Left kidney (tissue), 2 donors: ENCODE data around the gene MSI2. TPM values are rescaled to one million over a fixed set of nuclear protein-coding genes. Genes with fewer than 3 reads are reported as not detected.

ENCODE experiments used
- DNase-seq: peaks from one replicate; pipeline ENCODE4 v3.0.0-alpha.2; 2013
- polyA plus RNA-seq: library from polyadenylated mRNA; unstranded; fragments of 120-200 nt; gene quantifications from one replicate; pipeline ENCODE4 v1.2.1, GENCODE V29; 2013; ENCODE audit not compliant: insufficient read length

MSI2 gene
- polyA plus RNA-seq, 1 donor: 106 TPM

GRCh38 chr17:57720386-57721035 lies 464.2 kb downstream of the MSI2 start:
- no peak for DNase-seq

DNA sequence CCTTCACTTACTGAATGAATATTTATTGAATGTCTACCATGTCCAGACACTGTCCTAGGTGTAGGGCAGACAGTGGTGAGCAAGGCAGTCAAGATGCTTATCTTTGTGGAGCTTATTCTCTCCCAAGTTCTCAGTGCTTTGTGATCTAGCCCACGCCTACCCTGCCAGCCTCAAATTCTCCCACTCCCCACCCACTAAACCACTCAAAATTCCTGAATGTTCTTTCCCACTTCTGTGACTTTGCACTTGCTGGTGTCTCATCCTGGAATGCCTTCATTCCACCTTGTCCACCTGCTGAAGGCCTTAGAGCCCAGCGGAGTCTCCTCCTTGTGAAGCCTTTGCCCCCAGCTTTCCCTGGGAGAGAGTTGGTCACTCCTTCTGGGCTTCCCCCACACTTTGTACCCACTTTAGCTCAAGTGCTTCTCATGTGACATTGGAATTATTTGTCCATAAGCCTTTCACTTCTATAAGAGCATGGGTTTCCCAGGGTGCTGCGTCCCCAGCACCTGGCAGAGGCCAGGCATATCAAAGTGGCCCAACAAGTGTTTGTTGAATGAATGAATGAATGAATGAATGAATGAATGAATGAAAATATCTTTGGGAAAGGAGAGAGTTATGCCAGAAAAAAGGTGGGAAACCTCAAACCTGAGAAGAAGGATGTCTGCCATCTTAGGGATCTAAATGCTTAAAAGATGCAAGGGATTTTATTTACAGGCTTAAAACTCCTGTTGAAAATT lies 465.8 kb downstream of the MSI2 start:
- no peak for DNase-seq

- DNase-seq: no peak
These were observed 466.4 kb downstream of the MSI2 start for GRCh38 chr17:57722704-57723043.

DNA sequence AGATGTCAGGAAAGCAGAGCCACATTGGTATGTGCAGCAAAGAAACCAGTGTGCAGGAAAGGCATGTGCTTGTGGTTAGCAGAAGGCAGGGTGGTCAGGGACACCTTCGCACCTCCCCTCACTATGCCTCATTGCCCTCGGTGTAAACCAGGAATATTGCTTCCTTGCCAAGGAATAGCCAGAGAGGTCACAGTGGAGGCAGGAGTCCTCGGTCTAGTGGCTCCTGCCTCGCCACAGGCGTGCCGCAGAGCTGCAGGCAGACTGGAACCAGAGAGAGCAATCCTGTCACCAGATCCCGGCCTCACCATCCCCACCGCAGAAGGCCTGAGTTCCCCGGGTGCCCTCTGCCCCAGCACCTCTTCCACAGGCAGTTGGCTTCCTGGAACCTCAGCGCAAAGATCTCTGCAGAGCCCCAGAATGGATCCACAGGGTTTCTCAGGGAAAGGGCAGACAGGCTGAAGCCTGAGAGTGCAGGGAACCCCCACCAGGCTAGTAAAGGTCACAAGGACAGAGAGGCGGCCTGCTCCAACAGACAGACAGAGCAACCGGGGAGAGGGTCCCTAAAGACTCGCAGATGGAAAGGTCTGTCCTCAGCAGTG lies 467.2 kb downstream of the MSI2 start:
- no peak for DNase-seq

- DNase-seq: no peak
These were observed 467.9 kb downstream of the MSI2 start for GRCh38 chr17:57724026-57724728.

- DNase-seq: no peak
These were observed 468.4 kb downstream of the MSI2 start for GRCh38 chr17:57724729-57725125.

GRCh38 chr17:57726213-57726790 lies 470.0 kb downstream of the MSI2 start:
- DNase-seq: no peak

DNA sequence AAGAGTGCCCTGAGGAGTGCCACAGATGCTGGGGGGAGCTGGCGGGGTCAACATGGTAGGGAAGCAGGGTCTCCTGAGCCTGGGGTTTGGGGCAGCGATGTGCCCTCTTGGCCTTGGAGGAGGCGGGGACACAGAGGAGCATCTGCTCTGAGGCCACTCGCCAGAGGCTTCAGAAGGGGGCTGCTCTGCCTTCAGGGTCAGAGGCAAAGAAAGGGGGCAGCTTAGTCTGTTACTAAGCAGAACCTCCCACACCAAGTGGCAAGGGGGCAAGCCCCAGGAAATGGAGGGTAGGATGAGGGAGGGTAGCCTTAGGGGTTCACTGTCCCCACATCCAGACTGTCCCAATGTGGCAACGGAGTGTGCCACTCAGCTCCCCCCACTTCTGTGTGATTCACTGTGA lies 470.5 kb downstream of the MSI2 start:
- DNase-seq: no peak

- DNase-seq: no peak
These were observed 471.4 kb downstream of the MSI2 start for GRCh38 chr17:57727630-57728175.

- DNase-seq: no peak
These were observed 473.8 kb downstream of the MSI2 start for GRCh38 chr17:57730026-57730701.

GRCh38 chr17:57732062-57732461 lies 475.7 kb downstream of the MSI2 start:
- no peak for DNase-seq

- no peak for DNase-seq
These were observed 476.8 kb downstream of the MSI2 start for GRCh38 chr17:57733085-57733484.

Other genes starting within 250 kb of the MSI2 start
- 36.4 TPM for gene AKAP1, start 171.3 kb upstream of the MSI2 start, polyA plus RNA-seq